GM23338 (cell line): Measurements from ENCODE around the gene NINL. TPM values are rescaled to one million over a fixed set of nuclear protein-coding genes. Genes with fewer than 3 reads are reported as not detected.

ENCODE experiments used
- ATAC-seq: fragments of 200-7000 bp; cut with Tn5 transposase; 3 replicates; pipeline ENCODE4 v1.9.1; 2020
- DNase-seq: peaks from one replicate; pipeline ENCODE4 v3.0.0-alpha.2; 2015; ENCODE audit warnings: low spot score
- H2AFZ ChIP-seq: fragments of 200-600 bp; sonication (generic); 2 replicates; pipeline ENCODE4 v1.8.0; 2016; ENCODE audit warnings: antibody characterized with exemption, mild to moderate bottlenecking, moderate library complexity
- H3F3A ChIP-seq: fragments of 200-600 bp; sonication (generic); replicated peaks from 2 replicates; pipeline ENCODE4 v1.8.0; 2017; ENCODE audit warnings: antibody characterized with exemption, mixed run types, low read depth
- H3K27ac ChIP-seq: fragments of 200-600 bp; sonication (generic); 2 replicates; pipeline ENCODE4 v1.6.1; 2016; ENCODE audit warnings: low read depth
- H3K27me3 ChIP-seq: fragments of 200-600 bp; sonication (generic); 2 replicates; pipeline ENCODE4 v1.8.0; 2016; ENCODE audit warnings: mild to moderate bottlenecking, mixed run types, moderate library complexity; ENCODE audit not compliant: insufficient read depth
- H3K36me3 ChIP-seq: fragments of 200-600 bp; sonication (generic); 2 replicates; pipeline ENCODE4 v1.8.0; 2016; ENCODE audit warnings: mild to moderate bottlenecking; ENCODE audit not compliant: insufficient read depth
- H3K4me1 ChIP-seq: fragments of 200-600 bp; sonication (generic); 2 replicates; pipeline ENCODE4 v1.8.0; 2016; ENCODE audit warnings: mild to moderate bottlenecking, moderate library complexity; ENCODE audit not compliant: insufficient read depth
- H3K4me2 ChIP-seq: fragments of 200-600 bp; sonication (generic); 2 replicates; pipeline ENCODE4 v1.7.1; 2017; ENCODE audit warnings: mixed run types
- H3K4me3 ChIP-seq: fragments of 200-600 bp; sonication (generic); 2 replicates; pipeline ENCODE4 v1.6.1; 2016; ENCODE audit warnings: mixed run types
- H3K79me2 ChIP-seq: fragments of 200-600 bp; sonication (generic); replicated peaks from 2 replicates; pipeline ENCODE4 v1.8.0; 2017; ENCODE audit warnings: mild to moderate bottlenecking; ENCODE audit not compliant: insufficient read depth
- H3K9me2 ChIP-seq: fragments of 200-600 bp; sonication (generic); 2 replicates; pipeline ENCODE4 v1.8.0; 2017; ENCODE audit not compliant: insufficient read depth
- H4K20me1 ChIP-seq: fragments of 200-600 bp; sonication (generic); replicated peaks from 2 replicates; pipeline ENCODE4 v1.8.0; 2017; ENCODE audit warnings: mild to moderate bottlenecking; ENCODE audit not compliant: insufficient read depth
- H3K27ac Mint-ChIP-seq: 2 replicates; pipeline ENCODE4 v1.8.0; 2020; ENCODE audit warnings: inconsistent platforms, mild to moderate bottlenecking, moderate library complexity, mixed read lengths
- H3K27me3 Mint-ChIP-seq: 3 replicates; pipeline ENCODE4 v1.8.0; 2022; ENCODE audit warnings: low read depth, mild to moderate bottlenecking, moderate library complexity, mixed read lengths, inconsistent platforms; ENCODE audit not compliant: insufficient read depth, poor library complexity
- H3K36me3 Mint-ChIP-seq: 3 replicates; pipeline ENCODE4 v1.8.0; 2021; ENCODE audit warnings: low read depth, mild to moderate bottlenecking, inconsistent platforms, moderate library complexity, mixed read lengths
- H3K4me1 Mint-ChIP-seq: 3 replicates; pipeline ENCODE4 v1.8.0; 2020; ENCODE audit warnings: mild to moderate bottlenecking, inconsistent platforms, mixed read lengths
- H3K4me3 Mint-ChIP-seq: 3 replicates; pipeline ENCODE4 v1.8.0; 2021; ENCODE audit warnings: moderate library complexity, mild to moderate bottlenecking, inconsistent platforms, mixed read lengths
- H3K9me3 Mint-ChIP-seq: 3 replicates; pipeline ENCODE4 v1.8.0; 2020; ENCODE audit warnings: moderate library complexity, mild to moderate bottlenecking, inconsistent platforms, mixed read lengths
- CREB1 ChIP-seq: fragments of 250-450 bp; sonication (Bioruptor Pico); IDR thresholded peaks from 2 replicates; pipeline ENCODE4 v1.5.0; 2020; ENCODE audit warnings: low read depth, mild to moderate bottlenecking, moderate library complexity
- EZH2 ChIP-seq: fragments of 200-600 bp; sonication (generic); IDR thresholded peaks from one replicate; pipeline ENCODE4 v1.8.0; 2017; ENCODE audit warnings: antibody characterized with exemption, mild to moderate bottlenecking, low read depth; ENCODE audit not compliant: unreplicated experiment
- EZH2phosphoT487 ChIP-seq: fragments of 200-600 bp; sonication (generic); IDR thresholded peaks from one replicate; pipeline ENCODE4 v1.8.1; 2018; ENCODE audit warnings: antibody characterized with exemption; ENCODE audit not compliant: unreplicated experiment
- JUNB ChIP-seq: IDR thresholded peaks from one replicate; pipeline ENCODE4 v1.6.1; 2016; ENCODE audit warnings: antibody characterized with exemption; ENCODE audit not compliant: unreplicated experiment
- NANOG ChIP-seq: IDR thresholded peaks from 2 replicates; pipeline ENCODE4 v1.6.1; 2016; ENCODE audit warnings: antibody characterized with exemption, borderline replicate concordance
- POLR2AphosphoS5 ChIP-seq: IDR thresholded peaks from 2 replicates; pipeline ENCODE4 v1.6.1; 2016; ENCODE audit warnings: antibody characterized with exemption, low read depth
- STAT1 ChIP-seq: IDR thresholded peaks from one replicate; pipeline ENCODE4 v1.6.1; 2016; ENCODE audit warnings: antibody characterized with exemption; ENCODE audit not compliant: unreplicated experiment
- ZNF114 ChIP-seq: fragments of 250-450 bp; sonication (Bioruptor Pico); IDR thresholded peaks from 2 replicates; pipeline ENCODE4 v1.5.0; 2020; ENCODE audit warnings: mild to moderate bottlenecking, moderate library complexity
- ZNF331 ChIP-seq: fragments of 250-450 bp; sonication (Bioruptor Pico); IDR thresholded peaks from 2 replicates; pipeline ENCODE4 v1.5.0; 2020; ENCODE audit warnings: low read depth, mild to moderate bottlenecking, moderate library complexity
- polyA plus RNA-seq: library from polyadenylated mRNA; unstranded; fragments of >200 nt; fragmentation: Nextera tagmentation; extraction: Ambion mirVana; gene quantifications from 2 replicates; pipeline ENCODE4 v1.2.1, GENCODE V29; 2016
- total RNA-seq: library from RNA; depleted of rRNA; stranded (reverse); fragments of >200 nt; shearing (Covaris generic); gene quantifications from 2 replicates; pipeline ENCODE4 v1.2.3, GENCODE V29; 2014
- TF ChIP-seq, protein P1 (sequence below): fragments of 250-450 bp; sonication (Bioruptor Pico); IDR thresholded peaks from 2 replicates; pipeline ENCODE4 v1.5.0; 2020; ENCODE audit warnings: mild to moderate bottlenecking, moderate library complexity
- TF ChIP-seq, protein P2 (sequence below), 2 experiments: fragments of 200-600 bp in 1 of 2; sonication (generic) in 1 of 2; conservative IDR thresholded peaks; 2 replicates each; pipeline versions ENCODE4 v1.5.1 to v1.6.1; 2016 to 2017; ENCODE audit warnings: antibody characterized with exemption in 2 of 2, low read depth in 2 of 2, mild to moderate bottlenecking in 2 of 2, moderate library complexity in 1 of 2
- TF ChIP-seq, protein P3 (sequence below): IDR thresholded peaks from 2 replicates; pipeline ENCODE4 v1.6.1; 2016; ENCODE audit warnings: antibody characterized with exemption

The NINL gene
- total and polyA plus RNA-seq, 2 experiments from 2014 or later, result 18.0 to 31.2 TPM

DNA sequence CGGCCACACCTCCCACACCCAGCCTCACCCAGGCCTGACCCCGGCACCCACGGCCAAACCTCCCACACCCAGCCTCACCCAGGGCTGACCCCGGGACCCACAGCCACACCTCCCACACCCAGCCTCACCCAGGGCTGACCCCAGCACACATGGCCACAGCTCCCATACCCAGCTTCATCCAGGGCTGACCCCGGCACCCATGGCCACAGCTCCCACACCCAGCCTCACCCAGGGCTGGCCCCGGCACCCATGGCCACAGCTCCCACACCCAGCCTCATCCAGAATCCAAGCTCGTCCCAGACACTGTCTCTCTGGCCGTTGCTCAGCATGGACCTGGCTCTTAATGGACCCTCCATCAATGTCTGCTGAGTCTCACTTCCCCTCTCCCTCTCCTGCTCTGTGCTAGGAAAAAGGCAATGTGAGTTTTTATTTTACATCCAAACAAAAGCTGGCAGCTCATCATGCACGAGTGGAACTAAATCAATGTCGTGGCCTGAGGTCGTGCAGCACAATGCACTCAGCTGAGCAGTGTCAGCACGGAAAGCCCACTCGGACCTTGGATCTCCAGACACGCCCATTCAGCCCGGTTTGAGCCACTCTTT, 36.1 kb downstream of the NINL start (continued):
- TF ChIP-seq ZNF114 (no peak), EZH2 (no peak), ZNF331 (no peak), NANOG (no peak), STAT1 (no peak), JUNB (no peak), POLR2AphosphoS5 (no peak)
- TF ChIP-seq, protein P1, sequence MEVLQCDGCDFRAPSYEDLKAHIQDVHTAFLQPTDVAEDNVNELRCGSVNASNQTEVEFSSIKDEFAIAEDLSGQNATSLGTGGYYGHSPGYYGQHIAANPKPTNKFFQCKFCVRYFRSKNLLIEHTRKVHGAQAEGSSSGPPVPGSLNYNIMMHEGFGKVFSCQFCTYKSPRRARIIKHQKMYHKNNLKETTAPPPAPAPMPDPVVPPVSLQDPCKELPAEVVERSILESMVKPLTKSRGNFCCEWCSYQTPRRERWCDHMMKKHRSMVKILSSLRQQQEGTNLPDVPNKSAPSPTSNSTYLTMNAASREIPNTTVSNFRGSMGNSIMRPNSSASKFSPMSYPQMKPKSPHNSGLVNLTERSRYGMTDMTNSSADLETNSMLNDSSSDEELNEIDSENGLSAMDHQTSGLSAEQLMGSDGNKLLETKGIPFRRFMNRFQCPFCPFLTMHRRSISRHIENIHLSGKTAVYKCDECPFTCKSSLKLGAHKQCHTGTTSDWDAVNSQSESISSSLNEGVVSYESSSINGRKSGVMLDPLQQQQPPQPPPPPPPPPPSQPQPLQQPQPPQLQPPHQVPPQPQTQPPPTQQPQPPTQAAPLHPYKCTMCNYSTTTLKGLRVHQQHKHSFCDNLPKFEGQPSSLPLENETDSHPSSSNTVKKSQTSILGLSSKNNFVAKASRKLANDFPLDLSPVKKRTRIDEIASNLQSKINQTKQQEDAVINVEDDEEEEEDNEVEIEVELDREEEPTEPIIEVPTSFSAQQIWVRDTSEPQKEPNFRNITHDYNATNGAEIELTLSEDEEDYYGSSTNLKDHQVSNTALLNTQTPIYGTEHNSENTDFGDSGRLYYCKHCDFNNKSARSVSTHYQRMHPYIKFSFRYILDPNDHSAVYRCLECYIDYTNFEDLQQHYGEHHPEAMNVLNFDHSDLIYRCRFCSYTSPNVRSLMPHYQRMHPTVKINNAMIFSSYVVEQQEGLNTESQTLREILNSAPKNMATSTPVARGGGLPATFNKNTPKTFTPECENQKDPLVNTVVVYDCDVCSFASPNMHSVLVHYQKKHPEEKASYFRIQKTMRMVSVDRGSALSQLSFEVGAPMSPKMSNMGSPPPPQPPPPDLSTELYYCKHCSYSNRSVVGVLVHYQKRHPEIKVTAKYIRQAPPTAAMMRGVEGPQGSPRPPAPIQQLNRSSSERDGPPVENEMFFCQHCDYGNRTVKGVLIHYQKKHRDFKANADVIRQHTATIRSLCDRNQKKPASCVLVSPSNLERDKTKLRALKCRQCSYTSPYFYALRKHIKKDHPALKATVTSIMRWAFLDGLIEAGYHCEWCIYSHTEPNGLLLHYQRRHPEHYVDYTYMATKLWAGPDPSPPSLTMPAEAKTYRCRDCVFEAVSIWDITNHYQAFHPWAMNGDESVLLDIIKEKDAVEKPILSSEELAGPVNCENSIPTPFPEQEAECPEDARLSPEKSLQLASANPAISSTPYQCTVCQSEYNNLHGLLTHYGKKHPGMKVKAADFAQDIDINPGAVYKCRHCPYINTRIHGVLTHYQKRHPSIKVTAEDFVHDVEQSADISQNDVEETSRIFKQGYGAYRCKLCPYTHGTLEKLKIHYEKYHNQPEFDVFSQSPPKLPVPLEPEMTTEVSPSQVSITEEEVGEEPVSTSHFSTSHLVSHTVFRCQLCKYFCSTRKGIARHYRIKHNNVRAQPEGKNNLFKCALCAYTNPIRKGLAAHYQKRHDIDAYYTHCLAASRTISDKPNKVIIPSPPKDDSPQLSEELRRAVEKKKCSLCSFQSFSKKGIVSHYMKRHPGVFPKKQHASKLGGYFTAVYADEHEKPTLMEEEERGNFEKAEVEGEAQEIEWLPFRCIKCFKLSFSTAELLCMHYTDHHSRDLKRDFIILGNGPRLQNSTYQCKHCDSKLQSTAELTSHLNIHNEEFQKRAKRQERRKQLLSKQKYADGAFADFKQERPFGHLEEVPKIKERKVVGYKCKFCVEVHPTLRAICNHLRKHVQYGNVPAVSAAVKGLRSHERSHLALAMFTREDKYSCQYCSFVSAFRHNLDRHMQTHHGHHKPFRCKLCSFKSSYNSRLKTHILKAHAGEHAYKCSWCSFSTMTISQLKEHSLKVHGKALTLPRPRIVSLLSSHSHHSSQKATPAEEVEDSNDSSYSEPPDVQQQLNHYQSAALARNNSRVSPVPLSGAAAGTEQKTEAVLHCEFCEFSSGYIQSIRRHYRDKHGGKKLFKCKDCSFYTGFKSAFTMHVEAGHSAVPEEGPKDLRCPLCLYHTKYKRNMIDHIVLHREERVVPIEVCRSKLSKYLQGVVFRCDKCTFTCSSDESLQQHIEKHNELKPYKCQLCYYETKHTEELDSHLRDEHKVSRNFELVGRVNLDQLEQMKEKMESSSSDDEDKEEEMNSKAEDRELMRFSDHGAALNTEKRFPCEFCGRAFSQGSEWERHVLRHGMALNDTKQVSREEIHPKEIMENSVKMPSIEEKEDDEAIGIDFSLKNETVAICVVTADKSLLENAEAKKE (CRISPR knock-in tag), result no peak

DNA sequence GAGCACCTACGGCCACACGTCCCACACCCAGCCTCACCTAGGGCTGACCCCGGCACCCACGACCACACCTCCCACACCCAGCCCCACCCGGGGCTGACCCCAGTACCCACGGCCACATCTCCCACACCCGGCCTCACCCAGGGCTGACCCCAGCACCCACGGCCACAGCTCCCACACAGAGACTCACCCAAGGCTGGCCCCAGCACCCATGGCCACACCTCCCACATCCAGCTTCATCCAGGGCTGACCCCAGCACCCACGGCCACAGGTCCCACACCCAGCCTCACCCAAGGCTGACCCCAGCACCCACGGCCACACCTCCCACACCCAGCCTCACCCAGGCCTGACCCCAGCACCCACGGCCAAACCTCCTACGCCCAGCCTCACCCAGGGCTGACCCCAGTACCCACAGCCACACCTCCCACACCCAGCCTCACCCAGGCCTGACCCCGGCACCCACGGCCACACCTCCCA, 36.7 kb downstream of the NINL start:
- no peak for ATAC-seq
- Histone ChIP-seq H4K20me1 (peaks cover 27% of the 10 kb centered on the region), H3K27me3 (no peaks in the 10 kb centered on the region), H3F3A (no peaks in the 10 kb centered on the region), H2AFZ (no peak overlapping the region), H3K4me3 (no peak overlapping the region), H3K36me3 (no peaks in the 10 kb centered on the region), H3K27ac (no peak overlapping the region), H3K79me2 (peaks cover 69% of the 10 kb centered on the region), H3K4me1 (peaks cover 52% of the 10 kb centered on the region), H3K9me2 (no peaks in the 10 kb centered on the region; the same call in 1 of the 2 replicates), H3K4me2 (no peak overlapping the region)
- no peak overlapping the region for H3K27ac Mint-ChIP-seq
- H3K9me3 Mint-ChIP-seq, result no peaks in the 10 kb centered on the region
- H3K36me3 Mint-ChIP-seq, result peaks cover 3% of the 10 kb centered on the region; the same call in 2 of the 3 replicates
- DNase-seq, result no peak
- no peak overlapping the region for H3K4me3 Mint-ChIP-seq
- peaks cover 7% of the 10 kb centered on the region for H3K27me3 Mint-ChIP-seq
- H3K4me1 Mint-ChIP-seq, result peaks cover 64% of the 10 kb centered on the region
- TF ChIP-seq, protein P2, sequence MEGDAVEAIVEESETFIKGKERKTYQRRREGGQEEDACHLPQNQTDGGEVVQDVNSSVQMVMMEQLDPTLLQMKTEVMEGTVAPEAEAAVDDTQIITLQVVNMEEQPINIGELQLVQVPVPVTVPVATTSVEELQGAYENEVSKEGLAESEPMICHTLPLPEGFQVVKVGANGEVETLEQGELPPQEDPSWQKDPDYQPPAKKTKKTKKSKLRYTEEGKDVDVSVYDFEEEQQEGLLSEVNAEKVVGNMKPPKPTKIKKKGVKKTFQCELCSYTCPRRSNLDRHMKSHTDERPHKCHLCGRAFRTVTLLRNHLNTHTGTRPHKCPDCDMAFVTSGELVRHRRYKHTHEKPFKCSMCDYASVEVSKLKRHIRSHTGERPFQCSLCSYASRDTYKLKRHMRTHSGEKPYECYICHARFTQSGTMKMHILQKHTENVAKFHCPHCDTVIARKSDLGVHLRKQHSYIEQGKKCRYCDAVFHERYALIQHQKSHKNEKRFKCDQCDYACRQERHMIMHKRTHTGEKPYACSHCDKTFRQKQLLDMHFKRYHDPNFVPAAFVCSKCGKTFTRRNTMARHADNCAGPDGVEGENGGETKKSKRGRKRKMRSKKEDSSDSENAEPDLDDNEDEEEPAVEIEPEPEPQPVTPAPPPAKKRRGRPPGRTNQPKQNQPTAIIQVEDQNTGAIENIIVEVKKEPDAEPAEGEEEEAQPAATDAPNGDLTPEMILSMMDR (conservative IDR thresholded peaks at IDR 0.05; ENCODE audit: low read depth in 2 of 2), result no peak
- TF ChIP-seq ZNF114 (no peak), NANOG (no peak), POLR2AphosphoS5 (no peak), CREB1 (CRISPR knock-in tag) (no peak), EZH2phosphoT487 (no peak), JUNB (no peak), STAT1 (no peak), EZH2 (no peak)
- TF ChIP-seq, protein P3, sequence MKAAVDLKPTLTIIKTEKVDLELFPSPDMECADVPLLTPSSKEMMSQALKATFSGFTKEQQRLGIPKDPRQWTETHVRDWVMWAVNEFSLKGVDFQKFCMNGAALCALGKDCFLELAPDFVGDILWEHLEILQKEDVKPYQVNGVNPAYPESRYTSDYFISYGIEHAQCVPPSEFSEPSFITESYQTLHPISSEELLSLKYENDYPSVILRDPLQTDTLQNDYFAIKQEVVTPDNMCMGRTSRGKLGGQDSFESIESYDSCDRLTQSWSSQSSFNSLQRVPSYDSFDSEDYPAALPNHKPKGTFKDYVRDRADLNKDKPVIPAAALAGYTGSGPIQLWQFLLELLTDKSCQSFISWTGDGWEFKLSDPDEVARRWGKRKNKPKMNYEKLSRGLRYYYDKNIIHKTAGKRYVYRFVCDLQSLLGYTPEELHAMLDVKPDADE, result no peak
